Iris pigment epithelial cell (primary cell): ENCODE results near the gene CNTN4.
"Not testable (repeated sequence)": the region's sequence is repeated elsewhere in the genome, so short reads cannot be mapped to it uniquely, and the experiment has no call there.

Experiments used
- DNase-seq: peaks from one replicate; pipeline ENCODE4 v3.0.0-alpha.2; 2011; ENCODE audit warnings: low read depth

The CNTN4 gene

DNA sequence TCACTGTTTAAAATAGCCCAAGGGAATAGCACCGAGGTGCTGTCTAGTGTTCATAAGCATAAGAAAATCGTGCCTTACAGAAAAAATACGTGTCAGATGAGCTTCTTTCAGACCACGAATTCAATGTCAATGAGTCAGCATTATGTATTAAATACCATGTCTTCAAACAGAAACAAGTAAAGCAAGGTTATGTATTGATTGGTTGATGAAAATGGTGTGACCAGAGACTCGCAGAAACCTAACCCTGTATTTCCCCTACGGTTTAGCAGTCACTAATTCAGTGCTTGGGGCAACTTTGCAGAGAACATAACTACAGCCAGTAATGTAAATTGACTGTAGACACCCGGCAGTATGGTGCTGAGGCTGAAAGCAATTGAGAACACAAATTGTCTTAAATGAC is 703.8 kb downstream of the CNTN4 start:
- peak; percentile 14 for DNase-seq

DNA sequence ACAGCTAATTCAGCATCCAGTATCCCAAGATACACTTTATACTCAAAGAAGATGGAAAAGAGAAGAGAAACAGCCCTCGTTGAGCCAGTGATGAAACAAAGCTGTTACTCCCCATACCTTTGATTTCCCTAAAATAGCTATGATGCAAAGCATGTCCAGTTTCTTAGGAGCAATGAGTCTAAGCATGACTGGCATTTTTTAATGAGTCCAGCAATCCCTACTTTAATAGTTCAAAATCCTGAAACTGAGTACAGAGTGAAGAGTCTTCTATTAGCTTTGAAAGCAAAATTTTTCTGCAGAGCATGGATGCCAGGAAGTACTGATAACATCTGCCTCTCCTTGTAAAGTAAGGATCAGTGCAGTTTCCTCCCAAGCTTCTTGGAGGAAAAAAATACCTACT is 708.8 kb downstream of the CNTN4 start:
- no peak for DNase-seq

GRCh38 chr3:2810723-2811122 is 712.1 kb downstream of the CNTN4 start:
- no peak for DNase-seq

DNA sequence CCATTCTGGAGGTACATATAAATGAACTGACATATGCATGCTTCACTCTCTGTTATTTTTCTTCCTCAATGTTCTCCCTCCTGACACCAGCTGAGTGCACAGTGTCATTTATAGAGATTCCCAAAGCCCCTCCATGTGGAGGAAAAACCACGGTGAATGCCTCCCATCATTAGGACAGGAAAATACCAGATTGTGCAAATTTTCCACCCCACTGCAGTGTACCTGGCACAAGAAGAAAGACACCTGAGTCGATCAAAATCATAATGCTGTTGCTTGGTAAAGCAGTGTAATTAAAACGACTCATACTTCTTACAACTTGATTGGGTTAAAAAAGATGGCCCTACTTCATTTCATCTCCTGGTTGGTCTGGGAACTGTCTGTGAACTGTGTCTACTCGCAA is 720.9 kb downstream of the CNTN4 start:
- DNase-seq = no peak

- DNase-seq = not testable (repeated sequence)
These were observed 722.3 kb downstream of the CNTN4 start for GRCh38 chr3:2820982-2821381.

- DNase-seq = no peak
These were observed 723.9 kb downstream of the CNTN4 start for GRCh38 chr3:2822611-2823010.

GRCh38 chr3:2823031-2823430 is 724.4 kb downstream of the CNTN4 start:
- peak; percentile 20 for DNase-seq

DNA sequence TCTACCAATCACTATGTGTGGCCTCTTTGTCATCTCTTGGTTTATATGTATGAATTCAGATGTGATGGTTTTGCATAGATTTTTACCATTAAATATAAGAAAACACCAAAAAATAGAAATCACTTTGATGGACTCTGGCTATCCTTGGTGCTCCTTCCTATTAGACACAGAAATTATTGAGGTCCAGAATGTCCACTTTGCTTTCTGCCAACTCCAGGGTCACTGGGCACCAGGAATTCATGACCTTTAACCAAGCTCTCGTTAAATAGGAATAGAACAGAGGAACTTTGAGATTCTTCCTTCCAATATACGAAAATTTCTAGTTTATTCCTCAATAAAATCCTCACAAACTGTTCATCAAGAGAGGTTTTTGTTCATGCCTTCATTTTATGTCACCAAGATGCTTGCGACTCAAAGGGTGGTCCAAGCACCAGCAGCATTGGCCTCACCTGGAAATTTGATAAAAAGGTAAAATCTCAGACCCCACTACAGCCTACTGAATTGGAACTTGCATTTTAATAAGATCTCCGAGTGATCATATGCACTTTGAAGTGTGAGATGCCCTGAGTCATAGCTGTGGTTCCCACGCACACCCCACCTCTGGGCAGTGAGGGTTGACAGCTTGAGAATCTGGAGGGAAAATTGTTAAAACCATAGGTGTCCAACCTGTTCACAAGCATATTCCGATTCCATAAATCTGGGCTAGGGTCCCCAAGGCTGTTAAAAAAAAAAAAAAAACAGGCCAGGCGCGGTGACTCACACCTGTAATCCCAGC is 725.0 kb downstream of the CNTN4 start:
- no peak for DNase-seq

- no peak for DNase-seq
These were observed 727.4 kb downstream of the CNTN4 start for GRCh38 chr3:2826036-2826435.

- DNase-seq = no peak
These were observed 727.8 kb downstream of the CNTN4 start for GRCh38 chr3:2826453-2826852.

DNA sequence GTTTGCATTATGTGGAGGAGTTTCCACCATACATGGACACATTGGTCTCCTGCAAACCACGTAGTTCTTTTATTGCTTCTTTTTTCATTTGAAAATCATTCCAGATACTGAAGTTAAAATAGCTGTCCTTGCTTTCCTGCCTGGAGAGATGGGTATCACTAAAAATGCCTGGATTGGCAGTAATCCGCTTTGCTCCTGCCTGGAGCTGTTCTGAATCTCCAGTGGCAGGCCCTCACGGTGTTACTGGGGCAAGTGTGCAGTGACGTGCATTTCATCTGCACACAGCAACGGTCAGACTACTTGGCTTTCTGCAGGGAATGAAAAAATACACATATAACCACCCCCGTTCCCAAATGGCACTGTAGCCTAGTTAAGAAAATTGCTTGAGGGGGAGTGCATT is 738.6 kb downstream of the CNTN4 start:
- DNase-seq = no peak

GRCh38 chr3:2837910-2838309 is 739.2 kb downstream of the CNTN4 start:
- no peak for DNase-seq

- no peak for DNase-seq
These were observed 740.0 kb downstream of the CNTN4 start for GRCh38 chr3:2838546-2839157.

- DNase-seq = peak; percentile 4
These were observed 741.2 kb downstream of the CNTN4 start for GRCh38 chr3:2839876-2840275.

- DNase-seq = no peak
These were observed 748.6 kb downstream of the CNTN4 start for GRCh38 chr3:2847062-2847841.

- no peak for DNase-seq
These were observed 750.4 kb downstream of the CNTN4 start for GRCh38 chr3:2849092-2849491.

DNA sequence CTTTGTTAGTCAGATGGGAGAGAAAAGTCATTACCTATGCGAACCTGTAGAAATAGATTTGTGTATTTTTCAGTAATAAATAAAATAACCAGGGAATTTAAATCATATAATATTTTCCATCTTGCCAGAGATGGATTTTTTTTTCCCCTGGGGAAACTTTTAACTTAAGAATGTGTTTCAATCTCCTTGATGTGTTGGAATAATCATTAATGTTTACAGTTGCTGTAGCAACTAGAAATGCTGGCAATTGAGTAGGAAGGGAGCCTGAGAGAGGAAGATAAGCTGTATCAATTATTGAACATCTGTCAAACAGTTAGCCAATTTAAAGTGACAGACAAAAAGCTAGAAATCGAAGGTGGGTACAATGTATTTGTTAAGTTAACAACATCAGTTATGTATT is 752.0 kb downstream of the CNTN4 start:
- DNase-seq = no peak

GRCh38 chr3:2851361-2851760 is 752.7 kb downstream of the CNTN4 start:
- DNase-seq = no peak

DNA sequence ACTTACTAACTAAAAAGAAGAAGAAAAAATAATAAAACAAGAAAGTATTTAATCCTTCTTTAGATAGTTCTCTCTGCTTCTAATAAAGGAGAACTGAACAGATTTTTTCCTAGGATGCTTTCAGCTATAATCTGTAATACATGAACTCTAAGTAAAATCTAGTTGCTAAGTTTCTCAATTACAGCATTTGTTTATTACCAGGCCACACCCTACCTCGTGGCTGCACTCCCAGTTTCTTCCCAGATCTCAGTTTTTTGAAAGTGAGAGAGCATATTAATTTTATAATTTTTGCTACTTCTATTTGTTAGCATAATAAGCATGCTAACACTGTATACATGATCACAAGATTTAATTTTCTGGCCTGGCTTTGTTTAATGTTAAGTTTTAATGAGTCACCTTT is 753.2 kb downstream of the CNTN4 start:
- DNase-seq = no peak

GRCh38 chr3:2853651-2854050 is 755.0 kb downstream of the CNTN4 start:
- no peak for DNase-seq

- DNase-seq = no peak
These were observed 757.8 kb downstream of the CNTN4 start for GRCh38 chr3:2856138-2857133.

DNA sequence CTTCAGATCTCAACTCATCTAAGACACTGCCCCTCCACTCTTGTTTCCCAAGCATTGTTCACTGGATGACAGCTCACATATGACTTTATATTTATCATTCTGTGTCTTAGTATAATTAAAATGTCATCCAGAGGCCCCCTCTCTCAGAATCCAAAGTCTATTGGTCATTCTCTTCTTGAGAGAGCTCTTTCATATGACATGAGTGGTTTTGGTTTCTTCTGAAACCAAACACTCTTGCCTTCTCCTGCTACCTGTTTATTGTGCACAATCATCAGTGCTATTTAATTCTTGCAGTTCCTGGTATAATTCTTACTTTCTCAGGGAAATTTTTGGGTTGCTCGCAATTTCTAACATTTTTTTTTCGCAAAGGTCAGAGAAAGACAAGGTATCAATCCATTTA is 762.0 kb downstream of the CNTN4 start:
- DNase-seq = no peak
